K562 (cell line): ENCODE measurements around the gene PYCR2. TPM values are rescaled to one million over a fixed set of nuclear protein-coding genes. Genes with fewer than 3 reads are reported as not detected.

Experiments
- FOSL1 ChIP-seq: fragments of 200-800 bp; sonication (Bioruptor generic); conservative IDR thresholded peaks from 2 replicates; pipeline ENCODE4 v1.6.1; 2016; ENCODE audit warnings: missing genetic modification characterization, missing compliant biosample characterization
- HNRNPH1 ChIP-seq: fragments of 200-400 bp; formaldehyde crosslinking; optimal IDR thresholded peaks from 2 replicates; pipeline ENCODE3; 2017; ENCODE audit warnings: low read depth, mild to moderate bottlenecking, low read length, moderate library complexity
- NFE2 ChIP-seq: IDR thresholded peaks from 2 replicates; pipeline ENCODE4 v1.6.1; 2014; ENCODE audit warnings: antibody characterized with exemption, low read depth
- NFRKB ChIP-seq: fragments of 450-650 bp; IDR thresholded peaks from 2 replicates; pipeline ENCODE4 v1.6.1; 2016; ENCODE audit warnings: low read depth
- PHTF2 ChIP-seq: fragments of 250-450 bp; sonication (Bioruptor Pico); IDR thresholded peaks from 2 replicates; pipeline ENCODE4 v1.5.0; 2021; ENCODE audit warnings: mild to moderate bottlenecking
- PPARD ChIP-seq: fragments of 250-450 bp; sonication (Bioruptor Pico); IDR thresholded peaks from 2 replicates; pipeline ENCODE4 v1.8.0; 2022; ENCODE audit warnings: inconsistent platforms, mild to moderate bottlenecking, moderate library complexity
- SP1 ChIP-seq: sonication (generic); formaldehyde crosslinking; IDR thresholded peaks from 2 replicates; pipeline ENCODE4 v1.8.1; 2022; ENCODE audit warnings: mild to moderate bottlenecking, missing genetic modification reagents
- STAG1 ChIP-seq: sonication (generic); formaldehyde crosslinking; IDR thresholded peaks from 2 replicates; pipeline ENCODE4 v1.5.0; 2020; ENCODE audit warnings: missing genetic modification reagents, borderline replicate concordance
- YY1 ChIP-seq, 3 experiments: IDR thresholded peaks; 2 replicates each; pipeline ENCODE4 v1.6.1; 2011; ENCODE audit warnings: low read length in 2 of 3, mild to moderate bottlenecking in 2 of 3, moderate library complexity in 2 of 3, borderline replicate concordance in 1 of 3, control low read depth in 1 of 3, low read depth in 1 of 3; ENCODE audit not compliant: insufficient read depth in 3 of 3, insufficient replicate concordance in 2 of 3, control insufficient read depth in 1 of 3, insufficient read length in 1 of 3; ENCODE audit errors: extremely low read depth in 1 of 3
- polyA plus RNA-seq, 8 experiments: library from polyadenylated mRNA; depleted of rRNA in 4 of 8; stranded (reverse) in 5 of 8; unstranded in 3 of 8; fragments of >200 nt; fragmentation: Nextera tagmentation in 2 of 8; fragmentation: Illumina TruSeq in 1 of 8; extraction: Ambion mirVana in 2 of 8; extraction: Trizol in 1 of 8; gene quantifications; 2 replicates each; pipeline versions ENCODE4 v1.2.1 to v1.2.3, GENCODE V29; 2011 to 2014; ENCODE audit warnings: inconsistent platforms in 1 of 8, missing spikeins in 1 of 8
- total RNA-seq, 7 experiments: library from RNA; depleted of rRNA in 6 of 7; stranded (reverse); fragments of >200 nt in 6 of 7; fragmentation: Illumina TruSeq in 2 of 7; extraction: Trizol in 2 of 7; gene quantifications; 2 replicates each; pipeline versions ENCODE4 v1.2.1 to v1.2.3, GENCODE V29; 2011 to 2021; ENCODE audit warnings: low replicate concordance in 1 of 7
- TF ChIP-seq, protein P1 (sequence below), 2 experiments: IDR thresholded peaks; 2 replicates each; pipeline ENCODE4 v1.6.1; 2012; ENCODE audit warnings: improper control_type of control experiment in 2 of 2, low read depth in 2 of 2, low read length in 2 of 2, borderline replicate concordance in 1 of 2
- TF ChIP-seq, protein P2 (sequence below), 2 experiments: fragments of 250-450 bp in 1 of 2; fragments of 450-650 bp in 1 of 2; sonication (Bioruptor Pico) in 1 of 2; IDR thresholded peaks; 2 replicates each; pipeline versions ENCODE4 v1.6.1 to v1.8.0; 2016 to 2021; ENCODE audit warnings: mild to moderate bottlenecking in 2 of 2, moderate library complexity in 2 of 2, missing compliant biosample characterization in 1 of 2, missing genetic modification characterization in 1 of 2
- TF ChIP-seq, protein P3 (sequence below): fragments of 450-650 bp; IDR thresholded peaks from 2 replicates; pipeline ENCODE4 v1.6.1; 2017; ENCODE audit warnings: antibody characterized with exemption, mild to moderate bottlenecking
- TF ChIP-seq, protein P4 (sequence below): IDR thresholded peaks from 2 replicates; pipeline ENCODE4 v1.6.1; 2011; ENCODE audit warnings: borderline replicate concordance, low read depth, mild to moderate bottlenecking, moderate library complexity, low read length; ENCODE audit not compliant: insufficient read depth, poor library complexity, severe bottlenecking
- TF ChIP-seq, protein P5 (sequence below): fragments of 450-650 bp; IDR thresholded peaks from 2 replicates; pipeline ENCODE4 v1.6.1; 2016; ENCODE audit warnings: antibody characterized with exemption

PYCR2 gene
- total and polyA plus RNA-seq, 9 of the 15 experiments (the other 6 are each of a cell fraction or from before 2014, with no cell fraction given) = 5.5 to 219 (median 127) TPM

DNA sequence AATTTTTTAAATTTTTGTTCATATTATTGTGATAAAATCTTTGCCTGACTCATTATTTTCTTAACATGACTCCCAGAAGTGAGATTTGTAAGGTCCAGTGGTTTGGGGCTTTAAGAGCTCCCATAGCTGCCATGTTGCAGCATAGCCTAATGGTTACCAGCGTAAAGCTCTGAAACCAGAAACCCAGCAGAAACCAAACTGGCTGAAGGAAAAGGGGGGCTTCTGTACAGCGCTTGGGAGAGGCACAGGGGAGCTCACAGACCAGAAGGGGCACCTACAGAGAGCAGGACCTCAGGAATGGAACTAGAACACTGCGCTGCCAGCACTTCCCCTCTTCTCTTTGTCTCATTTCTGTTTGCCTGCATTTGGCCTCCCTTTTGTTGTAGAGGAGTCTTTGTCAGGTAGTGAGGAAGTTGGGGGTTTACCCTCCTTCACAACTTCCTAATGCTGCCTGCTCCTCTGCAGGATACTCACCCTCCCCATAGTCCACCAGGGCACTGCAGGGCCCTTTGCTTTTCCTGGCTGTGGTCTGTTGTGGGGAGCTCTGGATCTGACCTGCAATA lies 2.6 kb upstream of the PYCR2 start (continued):
- TF ChIP-seq, protein P1, sequence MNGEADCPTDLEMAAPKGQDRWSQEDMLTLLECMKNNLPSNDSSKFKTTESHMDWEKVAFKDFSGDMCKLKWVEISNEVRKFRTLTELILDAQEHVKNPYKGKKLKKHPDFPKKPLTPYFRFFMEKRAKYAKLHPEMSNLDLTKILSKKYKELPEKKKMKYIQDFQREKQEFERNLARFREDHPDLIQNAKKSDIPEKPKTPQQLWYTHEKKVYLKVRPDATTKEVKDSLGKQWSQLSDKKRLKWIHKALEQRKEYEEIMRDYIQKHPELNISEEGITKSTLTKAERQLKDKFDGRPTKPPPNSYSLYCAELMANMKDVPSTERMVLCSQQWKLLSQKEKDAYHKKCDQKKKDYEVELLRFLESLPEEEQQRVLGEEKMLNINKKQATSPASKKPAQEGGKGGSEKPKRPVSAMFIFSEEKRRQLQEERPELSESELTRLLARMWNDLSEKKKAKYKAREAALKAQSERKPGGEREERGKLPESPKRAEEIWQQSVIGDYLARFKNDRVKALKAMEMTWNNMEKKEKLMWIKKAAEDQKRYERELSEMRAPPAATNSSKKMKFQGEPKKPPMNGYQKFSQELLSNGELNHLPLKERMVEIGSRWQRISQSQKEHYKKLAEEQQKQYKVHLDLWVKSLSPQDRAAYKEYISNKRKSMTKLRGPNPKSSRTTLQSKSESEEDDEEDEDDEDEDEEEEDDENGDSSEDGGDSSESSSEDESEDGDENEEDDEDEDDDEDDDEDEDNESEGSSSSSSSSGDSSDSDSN (IDR thresholded peaks at IDR 0.05; ENCODE audit: borderline replicate concordance in 1 of 2, low read depth in 2 of 2, low read length in 2 of 2) = no peak
- 0 out of 2 replicates have a peak, but pooled peaks have one; percentile 26 for TF ChIP-seq NFE2
- 0 out of 2 replicates have a peak, but pooled peaks have one; percentile 45 for TF ChIP-seq SP1
- TF ChIP-seq PPARD = no peak
- TF ChIP-seq STAG1 (CRISPR knock-in tag) = no peak
- no peak for TF ChIP-seq PHTF2 (CRISPR knock-in tag)
- 0 out of 2 replicates have a peak, but pooled peaks have one; percentile 16 for TF ChIP-seq FOSL1 (tag)
- TF ChIP-seq, protein P2, sequence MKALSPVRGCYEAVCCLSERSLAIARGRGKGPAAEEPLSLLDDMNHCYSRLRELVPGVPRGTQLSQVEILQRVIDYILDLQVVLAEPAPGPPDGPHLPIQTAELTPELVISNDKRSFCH (CRISPR knock-in tag; IDR thresholded peaks at IDR 0.05) = no peak
- TF ChIP-seq, protein P2 (tag; IDR thresholded peaks at IDR 0.05) = peak; percentile 80; the same call in 1 of the 2 replicates
- TF ChIP-seq, protein P3, sequence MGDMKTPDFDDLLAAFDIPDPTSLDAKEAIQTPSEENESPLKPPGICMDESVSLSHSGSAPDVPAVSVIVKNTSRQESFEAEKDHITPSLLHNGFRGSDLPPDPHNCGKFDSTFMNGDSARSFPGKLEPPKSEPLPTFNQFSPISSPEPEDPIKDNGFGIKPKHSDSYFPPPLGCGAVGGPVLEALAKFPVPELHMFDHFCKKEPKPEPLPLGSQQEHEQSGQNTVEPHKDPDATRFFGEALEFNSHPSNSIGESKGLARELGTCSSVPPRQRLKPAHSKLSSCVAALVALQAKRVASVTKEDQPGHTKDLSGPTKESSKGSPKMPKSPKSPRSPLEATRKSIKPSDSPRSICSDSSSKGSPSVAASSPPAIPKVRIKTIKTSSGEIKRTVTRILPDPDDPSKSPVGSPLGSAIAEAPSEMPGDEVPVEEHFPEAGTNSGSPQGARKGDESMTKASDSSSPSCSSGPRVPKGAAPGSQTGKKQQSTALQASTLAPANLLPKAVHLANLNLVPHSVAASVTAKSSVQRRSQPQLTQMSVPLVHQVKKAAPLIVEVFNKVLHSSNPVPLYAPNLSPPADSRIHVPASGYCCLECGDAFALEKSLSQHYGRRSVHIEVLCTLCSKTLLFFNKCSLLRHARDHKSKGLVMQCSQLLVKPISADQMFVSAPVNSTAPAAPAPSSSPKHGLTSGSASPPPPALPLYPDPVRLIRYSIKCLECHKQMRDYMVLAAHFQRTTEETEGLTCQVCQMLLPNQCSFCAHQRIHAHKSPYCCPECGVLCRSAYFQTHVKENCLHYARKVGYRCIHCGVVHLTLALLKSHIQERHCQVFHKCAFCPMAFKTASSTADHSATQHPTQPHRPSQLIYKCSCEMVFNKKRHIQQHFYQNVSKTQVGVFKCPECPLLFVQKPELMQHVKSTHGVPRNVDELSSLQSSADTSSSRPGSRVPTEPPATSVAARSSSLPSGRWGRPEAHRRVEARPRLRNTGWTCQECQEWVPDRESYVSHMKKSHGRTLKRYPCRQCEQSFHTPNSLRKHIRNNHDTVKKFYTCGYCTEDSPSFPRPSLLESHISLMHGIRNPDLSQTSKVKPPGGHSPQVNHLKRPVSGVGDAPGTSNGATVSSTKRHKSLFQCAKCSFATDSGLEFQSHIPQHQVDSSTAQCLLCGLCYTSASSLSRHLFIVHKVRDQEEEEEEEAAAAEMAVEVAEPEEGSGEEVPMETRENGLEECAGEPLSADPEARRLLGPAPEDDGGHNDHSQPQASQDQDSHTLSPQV = peak; percentile 93
- TF ChIP-seq, protein P4, sequence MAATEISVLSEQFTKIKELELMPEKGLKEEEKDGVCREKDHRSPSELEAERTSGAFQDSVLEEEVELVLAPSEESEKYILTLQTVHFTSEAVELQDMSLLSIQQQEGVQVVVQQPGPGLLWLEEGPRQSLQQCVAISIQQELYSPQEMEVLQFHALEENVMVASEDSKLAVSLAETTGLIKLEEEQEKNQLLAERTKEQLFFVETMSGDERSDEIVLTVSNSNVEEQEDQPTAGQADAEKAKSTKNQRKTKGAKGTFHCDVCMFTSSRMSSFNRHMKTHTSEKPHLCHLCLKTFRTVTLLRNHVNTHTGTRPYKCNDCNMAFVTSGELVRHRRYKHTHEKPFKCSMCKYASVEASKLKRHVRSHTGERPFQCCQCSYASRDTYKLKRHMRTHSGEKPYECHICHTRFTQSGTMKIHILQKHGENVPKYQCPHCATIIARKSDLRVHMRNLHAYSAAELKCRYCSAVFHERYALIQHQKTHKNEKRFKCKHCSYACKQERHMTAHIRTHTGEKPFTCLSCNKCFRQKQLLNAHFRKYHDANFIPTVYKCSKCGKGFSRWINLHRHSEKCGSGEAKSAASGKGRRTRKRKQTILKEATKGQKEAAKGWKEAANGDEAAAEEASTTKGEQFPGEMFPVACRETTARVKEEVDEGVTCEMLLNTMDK = no peak
- TF ChIP-seq, protein P5, sequence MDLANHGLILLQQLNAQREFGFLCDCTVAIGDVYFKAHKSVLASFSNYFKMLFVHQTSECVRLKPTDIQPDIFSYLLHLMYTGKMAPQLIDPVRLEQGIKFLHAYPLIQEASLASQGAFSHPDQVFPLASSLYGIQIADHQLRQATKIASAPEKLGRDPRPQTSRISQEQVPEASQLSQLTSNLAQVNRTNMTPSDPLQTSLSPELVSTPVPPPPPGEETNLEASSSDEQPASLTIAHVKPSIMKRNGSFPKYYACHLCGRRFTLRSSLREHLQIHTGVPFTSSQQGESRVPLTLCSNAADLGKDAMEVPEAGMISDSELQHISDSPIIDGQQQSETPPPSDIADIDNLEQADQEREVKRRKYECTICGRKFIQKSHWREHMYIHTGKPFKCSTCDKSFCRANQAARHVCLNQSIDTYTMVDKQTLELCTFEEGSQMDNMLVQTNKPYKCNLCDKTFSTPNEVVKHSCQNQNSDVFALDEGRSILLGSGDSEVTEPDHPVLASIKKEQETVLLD = 0 out of 2 replicates have a peak, but pooled peaks have one; percentile 7
- TF ChIP-seq NFRKB = peak; percentile 63; the same call in 1 of the 2 replicates
- TF ChIP-seq HNRNPH1 = no peak
- TF ChIP-seq YY1 (IDR thresholded peaks at IDR 0.05; ENCODE audit: borderline replicate concordance in 1 of 3, control insufficient read depth in 1 of 3, extremely low read depth in 1 of 3, insufficient read depth in 3 of 3, insufficient read length in 1 of 3, insufficient replicate concordance in 2 of 3, low read depth in 1 of 3, low read length in 2 of 3) = peak in 1 of 3 experiments; percentile 80
